B cell (primary cell): ENCODE data around the gene ARHGAP33. TPM values are rescaled to one million over a fixed set of nuclear protein-coding genes. Genes with fewer than 3 reads are reported as not detected.

Experiments used
- ATAC-seq: fragments of 200-7000 bp; cut with Tn5 transposase; one replicate; pipeline ENCODE4 v1.10.0; 2021; ENCODE audit warnings: low read depth, mild to moderate bottlenecking, moderate number of reproducible peaks, moderate library complexity
- CTCF ChIA-PET: fragments of 350-600 bp; sonication (Branson Sonifier 250); formaldehyde crosslinking; loops from one replicate; lab custom pipeline; 2021; ENCODE audit warnings: antibody characterized with exemption, inconsistent platforms; lab: Charles Lee
- POLR2A ChIA-PET: fragments of 350-600 bp; sonication (Branson Sonifier 250); formaldehyde crosslinking; loops from one replicate; lab custom pipeline; 2021; ENCODE audit warnings: antibody characterized with exemption; lab: Charles Lee
- DNase-seq: peaks from one replicate; pipeline ENCODE4 v3.0.0; 2013
- H2AFZ ChIP-seq: 2 replicates; pipeline ENCODE4 v1.6.1; 2012; ENCODE audit warnings: mild to moderate bottlenecking, low read depth, low read length; ENCODE audit not compliant: insufficient read depth, poor library complexity, severe bottlenecking
- H3K27ac ChIP-seq, 2 donors: 1 replicate in 1 of 2; 2 replicates in 1 of 2; pipeline ENCODE4 v1.5.1; 2012 to 2013; ENCODE audit warnings: low read length in 2 of 2, mild to moderate bottlenecking in 2 of 2, moderate library complexity in 1 of 2
- H3K27me3 ChIP-seq, 4 experiments: fragments of 200-600 bp in 1 of 4; sonication (generic) in 1 of 4; replicated peaks in 1 of 4; 1 replicate in 2 of 4; 2 replicates in 2 of 4; pipeline versions ENCODE4 v1.6.1 to v1.7.0; 2013 to 2016; ENCODE audit warnings: low read length in 3 of 4, mild to moderate bottlenecking in 2 of 4, mixed read lengths in 1 of 4, moderate library complexity in 1 of 4; ENCODE audit not compliant: insufficient read depth in 4 of 4, control insufficient read depth in 3 of 4; ENCODE audit errors: control extremely low read depth in 1 of 4
- H3K36me3 ChIP-seq, 2 experiments: replicated peaks in 1 of 2; 1 replicate in 1 of 2; 2 replicates in 1 of 2; pipeline versions ENCODE4 v1.6.1 to v1.7.1; 2013; ENCODE audit warnings: low read length in 1 of 2; ENCODE audit not compliant: insufficient read depth in 2 of 2, control insufficient read depth in 1 of 2; ENCODE audit errors: control extremely low read depth in 1 of 2, extremely low read depth in 1 of 2
- H3K4me1 ChIP-seq, 2 donors: fragments of 200-600 bp in 1 of 2; sonication (generic) in 1 of 2; 1 replicate in 1 of 2; 2 replicates in 1 of 2; pipeline versions ENCODE4 v1.5.1 to v1.6.1; 2013 to 2017; ENCODE audit warnings: low read length in 2 of 2; ENCODE audit not compliant: control insufficient read depth in 2 of 2, insufficient read depth in 2 of 2
- H3K4me2 ChIP-seq: replicated peaks from 2 replicates; pipeline ENCODE3; 2012; ENCODE audit warnings: mild to moderate bottlenecking, low read depth, low read length; ENCODE audit not compliant: poor library complexity, severe bottlenecking
- H3K4me3 ChIP-seq, 5 experiments: fragments of 200-600 bp in 1 of 5; sonication (generic) in 1 of 5; 1 replicate in 3 of 5; 2 replicates in 2 of 5; pipeline versions ENCODE4 v1.5.1 to v1.7.0; 2011 to 2016; ENCODE audit warnings: low read length in 4 of 5, mild to moderate bottlenecking in 4 of 5, low read depth in 2 of 5, control low read depth in 1 of 5, moderate library complexity in 1 of 5; ENCODE audit not compliant: insufficient read depth in 1 of 5; ENCODE audit errors: control extremely low read depth in 1 of 5, extremely low read depth in 1 of 5
- H3K79me2 ChIP-seq: fragments of 200-600 bp; sonication (generic); one replicate; pipeline ENCODE4 v1.6.0; 2016; ENCODE audit warnings: low read length; ENCODE audit not compliant: control insufficient read depth, insufficient read depth
- H3K9ac ChIP-seq: fragments of 200-600 bp; sonication (generic); 2 replicates; pipeline ENCODE4 v1.6.1; 2017; ENCODE audit warnings: mild to moderate bottlenecking, low read length, moderate library complexity
- H3K9me3 ChIP-seq, 3 donors: one replicate each; pipeline versions ENCODE4 v1.6.1 to v1.7.1; 2013; ENCODE audit warnings: low read length in 2 of 3; ENCODE audit not compliant: control insufficient read depth in 2 of 3, insufficient read depth in 1 of 3; ENCODE audit errors: control extremely low read depth in 1 of 3
- H4K20me1 ChIP-seq: 2 replicates; pipeline ENCODE4 v1.6.0; 2012; ENCODE audit warnings: mild to moderate bottlenecking, low read length; ENCODE audit not compliant: insufficient read depth, control insufficient read depth, poor library complexity, severe bottlenecking
- H3K27ac Mint-ChIP-seq: one replicate; pipeline ENCODE4 v1.8.0; 2021; ENCODE audit warnings: mixed read lengths
- H3K27me3 Mint-ChIP-seq: one replicate; pipeline ENCODE4 v1.8.0; 2021; ENCODE audit warnings: mixed read lengths
- H3K4me1 Mint-ChIP-seq: one replicate; pipeline ENCODE4 v1.8.0; 2021; ENCODE audit warnings: mixed read lengths
- H3K4me3 Mint-ChIP-seq: one replicate; pipeline ENCODE4 v1.8.0; 2021; ENCODE audit warnings: mixed read lengths
- H3K9me3 Mint-ChIP-seq: one replicate; pipeline ENCODE4 v1.8.0; 2022; ENCODE audit warnings: mixed read lengths; ENCODE audit not compliant: insufficient read depth
- CTCF ChIP-seq: fragments of 200-600 bp; IDR thresholded peaks from one replicate; pipeline ENCODE4 v1.8.0; 2022; ENCODE audit warnings: antibody characterized with exemption, mild to moderate bottlenecking
- EZH2 ChIP-seq: IDR thresholded peaks from 2 replicates; pipeline ENCODE4 v1.6.1; 2012; ENCODE audit warnings: borderline replicate concordance, low read depth, mild to moderate bottlenecking, moderate library complexity, low read length; ENCODE audit not compliant: insufficient read depth, poor library complexity, severe bottlenecking
- WGBS: methylation state at CpG from one replicate; pipeline ENCODE4 v1.1.5; 2013; ENCODE audit warnings: missing lambda C conversion rate; ENCODE audit not compliant: insufficient coverage; 5-methylcytosine and 5-hydroxymethylcytosine counted together
- intact Hi-C: fragments of 100-400 bp; cut with micrococcal nuclease; formaldehyde crosslinking; loops from one replicate; pipeline ENCODE4 v1.10.0; 2022
- polyA plus RNA-seq: library from polyadenylated mRNA; depleted of rRNA; stranded (reverse); fragments of >200 nt; gene quantifications from 2 replicates; pipeline ENCODE4 v1.2.3, GENCODE V29; 2012
- total RNA-seq, 2 donors: library from RNA; stranded (reverse); fragments of 120-200 nt in 1 of 2; gene quantifications; 1 replicate in 1 of 2; 2 replicates in 1 of 2; pipeline versions ENCODE4 v1.2.3 to v1.2.4, GENCODE V29; 2013 to 2022

ARHGAP33 gene
- total and polyA plus RNA-seq, 2 donors (not counting 1 experiment from before 2014, with no cell fraction given) = 18.2 to 27.8 TPM

DNA sequence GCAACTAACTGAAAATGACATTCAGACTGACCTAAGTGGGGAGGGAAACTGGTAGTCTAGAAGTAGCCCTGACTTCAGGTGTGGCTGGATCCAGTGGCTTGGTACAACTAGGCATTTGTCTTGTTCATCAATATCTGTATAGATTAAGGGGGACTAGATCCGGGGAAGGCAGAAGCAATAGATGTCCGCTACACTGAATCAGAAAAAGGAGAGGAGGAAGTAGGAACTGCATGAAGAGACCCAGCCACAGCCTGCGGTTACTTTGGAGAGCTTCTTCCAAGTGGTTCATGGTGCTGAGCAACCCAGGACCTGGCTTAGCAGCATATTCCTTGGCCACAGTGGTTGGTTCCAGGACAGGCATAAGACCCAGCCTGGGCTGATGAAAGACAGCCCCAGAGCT is 47.2 kb downstream of the ARHGAP33 start:
- Histone ChIP-seq H3K4me3 (no peak overlapping the region), H3K9me3 (no peaks in the 10 kb centered on the region), H3K4me2 (no peak overlapping the region), H2AFZ (no peak overlapping the region), H3K4me1 (no peaks in the 10 kb centered on the region), H3K27me3 (peaks cover 0 to 13% (median 0%) of the 10 kb centered on the region in 4 experiments), H3K79me2 (no peaks in the 10 kb centered on the region), H3K27ac (no peak overlapping the region), H4K20me1 (no peaks in the 10 kb centered on the region), H3K9ac (no peak overlapping the region), H3K36me3 (no peaks in the 10 kb centered on the region)
- CTCF ChIA-PET = interaction anchor here (0.7 kb wide), 1 partner anchor 159 kb away, joined by 3 read pairs; no protein-coding TSS in a partner anchor
- Mint-ChIP-seq H3K9me3 (no peaks in the 10 kb centered on the region), H3K27me3 (peaks cover 28% of the 10 kb centered on the region), H3K4me3 (no peak overlapping the region), H3K27ac (no peak overlapping the region), H3K4me1 (peaks cover 2% of the 10 kb centered on the region)
- intact Hi-C loops = no loop called here
- DNase-seq (no peak), ATAC-seq (no peak)
- TF ChIP-seq CTCF = no peak
- TF ChIP-seq EZH2 = no peak
- POLR2A ChIA-PET = no interaction called here
- WGBS = 60% methylated on average over 3 of the region's 3 CpGs

DNA sequence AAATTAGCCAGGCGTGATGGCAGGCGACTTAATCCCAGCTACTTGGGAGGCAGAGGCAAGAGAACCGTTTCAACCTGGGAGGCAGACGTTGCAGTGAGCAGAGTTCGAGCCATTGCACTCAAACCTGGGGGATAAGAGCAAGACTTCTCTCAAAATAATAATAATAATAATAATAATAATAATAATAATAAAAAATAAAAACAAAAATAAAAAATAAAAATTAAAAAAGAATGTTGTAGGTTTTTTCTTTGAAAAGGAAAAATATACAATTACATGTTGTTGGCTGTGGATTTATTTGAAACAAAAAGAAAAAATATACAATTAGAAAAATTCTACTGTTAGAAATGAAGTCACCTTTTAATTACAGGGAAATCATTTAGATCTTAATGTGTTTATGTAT is 48.8 kb downstream of the ARHGAP33 start:
- DNase-seq (no peak), ATAC-seq (no peak)
- ChIA-PET POLR2A (no interaction called here), CTCF (no interaction called here)
- Histone ChIP-seq H3K4me1 (no peaks in the 10 kb centered on the region), H2AFZ (no peak overlapping the region), H3K9ac (no peak overlapping the region), H3K27me3 (peaks cover 0 to 14% (median 0%) of the 10 kb centered on the region in 4 experiments), H4K20me1 (no peaks in the 10 kb centered on the region), H3K36me3 (no peaks in the 10 kb centered on the region), H3K4me3 (no peak overlapping the region), H3K9me3 (no peaks in the 10 kb centered on the region), H3K4me2 (no peak overlapping the region), H3K79me2 (no peaks in the 10 kb centered on the region), H3K27ac (no peak overlapping the region)
- no peak for TF ChIP-seq EZH2
- TF ChIP-seq CTCF = no peak
- H3K27ac Mint-ChIP-seq = no peak overlapping the region
- peaks cover 32% of the 10 kb centered on the region for H3K27me3 Mint-ChIP-seq
- H3K4me3 Mint-ChIP-seq = no peak overlapping the region
- 73% methylated on average over 3 of the region's 5 CpGs for WGBS
- H3K4me1 Mint-ChIP-seq = peaks cover 2% of the 10 kb centered on the region
- intact Hi-C loops = no loop called here
- no peaks in the 10 kb centered on the region for H3K9me3 Mint-ChIP-seq
